A673 (cell line): ENCODE measurements around the gene UBE2J2. TPM values are rescaled to one million over a fixed set of nuclear protein-coding genes. Genes with fewer than 3 reads are reported as not detected.

Experiments
- BruUV-seq: library from RNA; stranded (reverse); fragments of 400-500 nt; replicated peaks from 2 replicates; lab custom pipeline; 2021; lab: Mats Ljungman, UMichigan
- CTCF ChIA-PET: fragments of 300-600 bp; sonication (Branson Sonifier 250); formaldehyde crosslinking; loops from one replicate; lab custom pipeline; 2022; ENCODE audit warnings: antibody characterized with exemption; lab: Charles Lee
- POLR2A ChIA-PET: fragments of 300-600 bp; sonication (Branson Sonifier 250); formaldehyde crosslinking; loops from one replicate; lab custom pipeline; 2022; ENCODE audit warnings: antibody characterized with exemption; ENCODE audit not compliant: low non-redundant PET; lab: Charles Lee
- DNase-seq: peaks from one replicate; pipeline ENCODE4 v3.0.0-alpha.2; 2015; ENCODE audit warnings: low spot score
- H3K27ac ChIP-seq: fragments of 200-600 bp; sonication (generic); 2 replicates; pipeline ENCODE4 v1.5.1; 2016; ENCODE audit warnings: mixed run types, low read depth, mild to moderate bottlenecking, mixed read lengths, antibody characterized with exemption, low read length; ENCODE audit not compliant: poor library complexity, severe bottlenecking
- H3K27me3 ChIP-seq: fragments of 200-600 bp; sonication (generic); replicated peaks from 2 replicates; pipeline ENCODE4 v1.6.1; 2017; ENCODE audit warnings: mixed run types, low read depth, mild to moderate bottlenecking, mixed read lengths, antibody characterized with exemption, low read length; ENCODE audit not compliant: insufficient read depth, poor library complexity
- H3K36me3 ChIP-seq: fragments of 200-600 bp; sonication (generic); 2 replicates; pipeline ENCODE4 v1.6.1; 2016; ENCODE audit warnings: mixed run types, mild to moderate bottlenecking, mixed read lengths, antibody characterized with exemption, low read length; ENCODE audit not compliant: insufficient read depth, poor library complexity, severe bottlenecking
- H3K4me1 ChIP-seq: fragments of 200-600 bp; sonication (generic); 2 replicates; pipeline ENCODE4 v1.6.1; 2017; ENCODE audit warnings: mixed run types, mild to moderate bottlenecking, mixed read lengths, antibody characterized with exemption, low read length; ENCODE audit not compliant: insufficient read depth, poor library complexity, severe bottlenecking
- H3K4me3 ChIP-seq: fragments of 200-600 bp; sonication (generic); 2 replicates; pipeline ENCODE4 v1.5.1; 2016; ENCODE audit warnings: low read depth, mixed run types, mild to moderate bottlenecking, mixed read lengths, low read length; ENCODE audit not compliant: poor library complexity, severe bottlenecking
- H3K9me3 ChIP-seq: fragments of 200-600 bp; sonication (generic); 2 replicates; pipeline ENCODE4 v1.6.1; 2016; ENCODE audit warnings: mixed run types, low read depth, mild to moderate bottlenecking, mixed read lengths, antibody characterized with exemption, low read length; ENCODE audit not compliant: poor library complexity, severe bottlenecking
- EZH2 ChIP-seq: fragments of 200-600 bp; sonication (generic); IDR thresholded peaks from 2 replicates; pipeline ENCODE4 v1.6.1; 2017; ENCODE audit warnings: borderline replicate concordance, low read depth, mild to moderate bottlenecking, mixed read lengths, antibody characterized with exemption, low read length; ENCODE audit not compliant: poor library complexity, severe bottlenecking
- intact Hi-C: fragments of 100-400 bp; cut with micrococcal nuclease; formaldehyde crosslinking; loops from one replicate; pipeline ENCODE4 v1.10.0; 2022; ENCODE audit not compliant: unreplicated experiment
- total RNA-seq: library from RNA; stranded (reverse); gene quantifications from 2 replicates; pipeline ENCODE4 v1.2.3, GENCODE V29; 2021
- TF ChIP-seq, protein P1 (sequence below): fragments of 300-800, 200-600 bp; sonication (generic); conservative IDR thresholded peaks from 2 replicates; pipeline ENCODE4 v1.5.1; 2017; ENCODE audit warnings: low read depth, mild to moderate bottlenecking, antibody characterized with exemption, low read length, moderate library complexity, mixed read lengths

The UBE2J2 gene
- total RNA-seq, 1 experiment from 2014 or later, result 92.8 TPM

- Histone ChIP-seq H3K27ac (no peak overlapping the region), H3K4me3 (no peak overlapping the region), H3K27me3 (no peaks in the 10 kb centered on the region), H3K36me3 (no peaks in the 10 kb centered on the region), H3K9me3 (no peaks in the 10 kb centered on the region), H3K4me1 (no peaks in the 10 kb centered on the region)
- ChIA-PET CTCF (no interaction called here), POLR2A (no interaction called here)
- no peak for DNase-seq
- no peak for TF ChIP-seq EZH2
- TF ChIP-seq, protein P1, sequence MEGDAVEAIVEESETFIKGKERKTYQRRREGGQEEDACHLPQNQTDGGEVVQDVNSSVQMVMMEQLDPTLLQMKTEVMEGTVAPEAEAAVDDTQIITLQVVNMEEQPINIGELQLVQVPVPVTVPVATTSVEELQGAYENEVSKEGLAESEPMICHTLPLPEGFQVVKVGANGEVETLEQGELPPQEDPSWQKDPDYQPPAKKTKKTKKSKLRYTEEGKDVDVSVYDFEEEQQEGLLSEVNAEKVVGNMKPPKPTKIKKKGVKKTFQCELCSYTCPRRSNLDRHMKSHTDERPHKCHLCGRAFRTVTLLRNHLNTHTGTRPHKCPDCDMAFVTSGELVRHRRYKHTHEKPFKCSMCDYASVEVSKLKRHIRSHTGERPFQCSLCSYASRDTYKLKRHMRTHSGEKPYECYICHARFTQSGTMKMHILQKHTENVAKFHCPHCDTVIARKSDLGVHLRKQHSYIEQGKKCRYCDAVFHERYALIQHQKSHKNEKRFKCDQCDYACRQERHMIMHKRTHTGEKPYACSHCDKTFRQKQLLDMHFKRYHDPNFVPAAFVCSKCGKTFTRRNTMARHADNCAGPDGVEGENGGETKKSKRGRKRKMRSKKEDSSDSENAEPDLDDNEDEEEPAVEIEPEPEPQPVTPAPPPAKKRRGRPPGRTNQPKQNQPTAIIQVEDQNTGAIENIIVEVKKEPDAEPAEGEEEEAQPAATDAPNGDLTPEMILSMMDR, result no peak
- BruUV-seq, result no TSS peak
- intact Hi-C loops, result no loop called here
Measured at GRCh38 chr1:1245178-1245816, 28.4 kb downstream of the UBE2J2 start.

DNA sequence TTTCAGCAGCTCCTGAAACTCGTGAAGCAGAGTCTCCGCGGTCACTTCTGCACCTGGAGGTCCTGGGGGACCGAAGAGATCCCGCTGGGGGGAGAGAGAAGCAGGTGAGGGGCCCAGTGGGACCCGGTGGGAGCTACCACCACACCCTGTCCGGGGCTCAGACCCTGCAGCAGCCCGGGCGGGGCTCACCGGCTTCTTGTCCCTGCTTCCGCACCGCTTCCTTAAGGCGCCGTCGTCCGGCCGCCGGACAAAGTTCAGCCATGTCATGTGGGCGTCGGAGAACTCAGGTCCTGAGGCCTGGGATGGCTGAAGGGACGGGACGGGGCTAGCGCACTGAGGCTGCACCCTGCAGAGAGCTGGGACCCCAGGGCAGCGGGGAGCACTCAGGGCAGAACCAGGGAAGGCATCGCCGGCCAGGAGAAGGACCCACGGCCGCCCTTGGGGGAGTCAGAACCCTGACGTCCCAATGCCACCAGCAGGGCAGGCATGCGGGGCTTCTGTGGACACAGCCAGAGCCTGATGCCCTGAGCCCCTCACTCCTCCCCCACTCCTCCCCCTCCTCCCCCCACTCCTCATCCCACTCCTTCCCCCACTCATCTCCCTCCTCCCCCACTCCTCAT is 29.4 kb downstream of the UBE2J2 start:
- ChIA-PET POLR2A (no interaction called here), CTCF (no interaction called here)
- BruUV-seq, result no TSS peak
- intact Hi-C loops, result no loop called here
- Histone ChIP-seq H3K27me3 (no peaks in the 10 kb centered on the region), H3K9me3 (no peaks in the 10 kb centered on the region), H3K4me3 (no peak overlapping the region), H3K4me1 (no peaks in the 10 kb centered on the region), H3K36me3 (no peaks in the 10 kb centered on the region), H3K27ac (no peak overlapping the region)
- DNase-seq, result no peak
- TF ChIP-seq, protein P1, result no peak
- no peak for TF ChIP-seq EZH2

GRCh38 chr1:1243807-1244191 is 29.9 kb downstream of the UBE2J2 start:
- intact Hi-C loops, result no loop called here
- TF ChIP-seq, protein P1, result no peak
- TF ChIP-seq EZH2, result no peak
- CTCF ChIA-PET, result no interaction called here
- BruUV-seq, result no TSS peak
- no peaks in the 10 kb centered on the region for H3K27me3 ChIP-seq
- H3K36me3 ChIP-seq, result no peaks in the 10 kb centered on the region
- H3K4me1 ChIP-seq, result no peaks in the 10 kb centered on the region
- H3K27ac ChIP-seq, result no peak overlapping the region
- H3K9me3 ChIP-seq, result no peaks in the 10 kb centered on the region
- H3K4me3 ChIP-seq, result no peak overlapping the region
- POLR2A ChIA-PET, result no interaction called here
- DNase-seq, result no peak
